Karpas-422 (cell line): ENCODE measurements around the gene RDH14. TPM values are rescaled to one million over a fixed set of nuclear protein-coding genes. Genes with fewer than 3 reads are reported as not detected.

ENCODE experiments used
- DNase-seq: peaks from one replicate; pipeline ENCODE4 v3.0.0-alpha.2; 2015
- H2AFZ ChIP-seq: fragments of 200-600 bp; sonication (generic); 2 replicates; pipeline ENCODE4 v1.6.1; 2014; ENCODE audit warnings: antibody characterized with exemption, low read length, mixed read lengths
- H3K27ac ChIP-seq: fragments of 200-600 bp; sonication (generic); 2 replicates; pipeline ENCODE4 v1.5.1; 2014; ENCODE audit warnings: mild to moderate bottlenecking, low read length, moderate library complexity
- H3K27me3 ChIP-seq: fragments of 200-600 bp; sonication (generic); 2 replicates; pipeline ENCODE4 v1.6.1; 2014; ENCODE audit warnings: low read length, mixed read lengths
- H3K36me3 ChIP-seq: fragments of 200-600 bp; sonication (generic); 2 replicates; pipeline ENCODE4 v1.6.1; 2014; ENCODE audit warnings: low read length, mixed read lengths; ENCODE audit not compliant: insufficient read depth
- H3K4me1 ChIP-seq: fragments of 200-600 bp; sonication (generic); 2 replicates; pipeline ENCODE4 v1.6.1; 2014; ENCODE audit warnings: mild to moderate bottlenecking, low read length, mixed read lengths
- H3K4me2 ChIP-seq: fragments of 200-600 bp; sonication (generic); 2 replicates; pipeline ENCODE4 v1.6.1; 2014; ENCODE audit warnings: low read length, low read depth, mild to moderate bottlenecking; ENCODE audit not compliant: poor library complexity, severe bottlenecking
- H3K4me3 ChIP-seq: fragments of 200-600 bp; sonication (generic); 2 replicates; pipeline ENCODE4 v1.5.1; 2014; ENCODE audit warnings: mild to moderate bottlenecking, antibody characterized with exemption, low read length, mixed read lengths
- H3K79me2 ChIP-seq: fragments of 200-600 bp; sonication (generic); 2 replicates; pipeline ENCODE4 v1.6.1; 2014; ENCODE audit warnings: mild to moderate bottlenecking, low read length, mixed read lengths
- H3K9ac ChIP-seq: fragments of 200-600 bp; sonication (generic); 2 replicates; pipeline ENCODE4 v1.6.0; 2014; ENCODE audit warnings: low read length
- H3K9me2 ChIP-seq: fragments of 200-600 bp; sonication (generic), shearing (Covaris generic); replicated peaks from 2 replicates; pipeline ENCODE4 v1.6.0; 2014; ENCODE audit warnings: mild to moderate bottlenecking, low read length, moderate library complexity; ENCODE audit not compliant: insufficient read depth
- H3K9me3 ChIP-seq: fragments of 300-700, 200-600 bp; sonication (generic); 2 replicates; pipeline ENCODE4 v1.6.1; 2014; ENCODE audit warnings: low read length, mixed read lengths
- H4K20me1 ChIP-seq: fragments of 200-600 bp; sonication (generic); 2 replicates; pipeline ENCODE4 v1.6.1; 2014; ENCODE audit warnings: mild to moderate bottlenecking, antibody characterized with exemption, low read length, low read depth; ENCODE audit not compliant: insufficient read depth
- total RNA-seq: library from RNA; depleted of rRNA; stranded (reverse); fragments of >200 nt; shearing (Covaris generic); gene quantifications from 2 replicates; pipeline ENCODE4 v1.2.3, GENCODE V29; 2014; ENCODE audit warnings: low replicate concordance

Gene RDH14
- total RNA-seq, 1 experiment from 2014 or later = 30.8 TPM

DNA sequence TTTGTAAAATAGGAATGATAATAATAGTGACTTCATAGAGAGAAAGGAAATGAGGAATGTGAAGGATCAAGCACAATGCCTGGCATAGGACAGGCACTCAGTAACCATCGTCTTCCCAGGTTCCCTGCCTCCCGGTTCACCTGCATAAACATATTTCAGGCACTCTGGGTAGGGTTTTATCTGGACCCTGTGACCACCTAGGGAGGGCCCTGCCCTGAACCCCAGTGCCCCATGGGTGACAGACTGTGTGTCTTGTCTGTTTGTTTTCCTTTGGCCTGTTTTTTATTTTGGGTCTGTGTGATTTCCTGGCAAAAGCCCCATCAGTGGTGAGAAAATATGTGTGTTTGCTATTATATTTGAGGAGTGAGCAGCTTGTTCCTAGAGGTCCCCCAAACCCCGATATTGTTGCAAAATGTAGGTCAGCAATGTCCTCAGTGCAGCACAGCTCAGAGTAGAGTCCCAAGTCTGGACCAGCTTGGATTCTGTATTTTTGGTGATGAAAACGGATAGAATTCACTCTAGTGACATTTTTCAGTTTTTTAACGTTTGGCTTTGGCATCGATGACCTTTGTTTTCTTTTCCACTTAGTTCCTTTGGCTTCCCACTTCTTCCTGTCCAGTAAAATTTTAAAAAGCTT, 38.5 kb upstream of the RDH14 start:
- Histone ChIP-seq H2AFZ (no peak overlapping the region), H3K27me3 (no peaks in the 10 kb centered on the region), H3K9ac (no peak overlapping the region), H4K20me1 (no peaks in the 10 kb centered on the region), H3K79me2 (no peaks in the 10 kb centered on the region), H3K4me3 (no peak overlapping the region), H3K4me1 (peaks cover 26% of the 10 kb centered on the region), H3K9me2 (no peaks in the 10 kb centered on the region), H3K27ac (no peak overlapping the region), H3K9me3 (no peaks in the 10 kb centered on the region), H3K36me3 (no peaks in the 10 kb centered on the region), H3K4me2 (no peak overlapping the region)
- DNase-seq = no peak

DNA sequence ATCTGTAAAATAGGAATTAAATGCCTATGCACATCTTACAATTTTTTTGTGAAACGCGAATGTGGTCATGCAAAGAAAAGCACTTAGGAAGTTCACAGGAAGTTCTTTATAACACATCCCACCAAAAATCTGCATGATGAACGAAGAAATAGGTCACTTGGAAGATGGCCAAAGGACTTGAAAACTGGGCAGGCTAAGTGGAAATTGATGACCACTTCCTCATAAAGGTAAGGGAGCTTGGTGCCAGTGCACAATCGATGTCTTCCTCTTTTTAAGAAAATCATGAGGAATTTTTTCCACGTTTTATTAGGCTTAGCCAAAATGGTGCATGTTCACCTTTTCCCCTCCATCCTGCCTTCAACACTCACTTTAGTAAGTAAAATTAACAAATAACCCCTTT, 37.2 kb upstream of the RDH14 start:
- Histone ChIP-seq H3K36me3 (no peaks in the 10 kb centered on the region), H3K4me2 (no peak overlapping the region), H3K27ac (no peak overlapping the region), H3K79me2 (no peaks in the 10 kb centered on the region), H4K20me1 (no peaks in the 10 kb centered on the region), H3K4me1 (peaks cover 26% of the 10 kb centered on the region), H3K4me3 (no peak overlapping the region), H3K9me3 (no peaks in the 10 kb centered on the region), H3K27me3 (no peaks in the 10 kb centered on the region), H2AFZ (no peak overlapping the region), H3K9me2 (no peaks in the 10 kb centered on the region), H3K9ac (no peak overlapping the region)
- no peak for DNase-seq

DNA sequence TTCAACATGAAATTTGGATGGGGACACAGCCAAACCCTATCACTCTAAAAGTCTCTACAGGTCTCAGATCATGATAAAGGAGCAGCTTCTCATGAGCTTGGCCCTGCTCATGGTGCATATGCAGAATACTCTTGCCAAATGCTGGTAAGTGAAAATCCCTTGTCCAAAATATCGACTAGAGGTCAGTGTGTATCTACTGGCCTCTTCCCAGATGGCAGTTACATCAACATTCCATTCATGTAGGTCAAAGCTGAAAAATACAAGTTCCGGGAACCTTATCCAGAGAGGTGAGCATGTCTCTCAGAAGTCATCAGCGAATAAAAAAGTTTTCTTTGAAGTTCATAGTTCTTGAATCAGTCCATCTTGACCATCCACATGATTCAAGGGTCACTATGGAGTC, 36.5 kb upstream of the RDH14 start:
- Histone ChIP-seq H3K36me3 (no peaks in the 10 kb centered on the region), H4K20me1 (no peaks in the 10 kb centered on the region), H3K4me3 (no peak overlapping the region), H3K4me2 (no peak overlapping the region), H2AFZ (no peak overlapping the region), H3K9ac (no peak overlapping the region), H3K27me3 (no peaks in the 10 kb centered on the region), H3K27ac (no peak overlapping the region), H3K4me1 (peaks cover 26% of the 10 kb centered on the region), H3K9me3 (no peaks in the 10 kb centered on the region), H3K79me2 (no peaks in the 10 kb centered on the region), H3K9me2 (no peaks in the 10 kb centered on the region)
- DNase-seq = no peak

DNA sequence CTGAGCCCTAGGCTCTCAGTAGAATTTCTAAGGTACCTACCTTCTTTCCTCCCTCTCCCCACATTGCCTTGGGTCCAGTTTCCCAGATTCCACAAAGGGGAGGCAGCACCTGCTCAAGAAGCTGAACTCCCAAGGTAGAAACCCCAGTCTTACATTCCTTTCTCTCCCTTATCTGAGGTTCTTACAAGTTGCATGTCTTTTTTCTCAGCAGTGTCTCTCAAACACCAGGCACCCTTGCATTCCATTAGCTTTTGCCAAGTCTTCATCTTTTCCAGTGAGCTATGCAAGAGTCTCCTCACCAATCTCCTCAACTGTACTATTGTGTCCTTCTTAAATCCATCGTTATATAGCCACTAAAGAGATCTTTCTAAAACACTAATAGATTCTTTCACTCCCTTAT, 33.0 kb upstream of the RDH14 start:
- Histone ChIP-seq H2AFZ (no peak overlapping the region), H3K27me3 (no peaks in the 10 kb centered on the region), H3K9me2 (no peaks in the 10 kb centered on the region), H4K20me1 (no peaks in the 10 kb centered on the region), H3K4me2 (no peak overlapping the region), H3K4me1 (peaks cover 7% of the 10 kb centered on the region), H3K9me3 (no peaks in the 10 kb centered on the region), H3K36me3 (no peaks in the 10 kb centered on the region), H3K4me3 (no peak overlapping the region), H3K9ac (no peak overlapping the region), H3K79me2 (no peaks in the 10 kb centered on the region), H3K27ac (no peak overlapping the region)
- DNase-seq = no peak

DNA sequence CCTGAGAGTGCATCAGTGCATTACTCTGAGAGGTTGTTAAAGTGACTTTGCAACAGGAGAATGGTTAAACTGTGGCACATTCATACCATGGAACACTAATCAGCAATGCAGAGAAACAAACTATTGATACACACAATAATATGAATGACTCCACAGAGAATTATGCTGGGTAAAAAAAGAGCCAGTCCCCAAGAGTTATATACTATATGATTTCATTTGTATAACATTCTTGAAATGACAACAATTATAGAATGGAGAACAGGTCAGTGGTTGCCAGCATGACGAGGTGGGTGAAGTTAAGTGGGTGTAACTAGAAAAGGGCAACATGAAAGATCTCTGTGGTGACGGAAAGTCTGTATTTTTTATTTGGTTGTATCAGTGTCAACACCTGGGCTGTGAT, 31.9 kb upstream of the RDH14 start:
- Histone ChIP-seq H4K20me1 (no peaks in the 10 kb centered on the region), H2AFZ (no peak overlapping the region), H3K4me2 (no peak overlapping the region), H3K9me2 (no peaks in the 10 kb centered on the region), H3K27ac (no peak overlapping the region), H3K9me3 (no peaks in the 10 kb centered on the region), H3K36me3 (no peaks in the 10 kb centered on the region), H3K79me2 (no peaks in the 10 kb centered on the region), H3K9ac (no peak overlapping the region), H3K4me3 (no peak overlapping the region), H3K27me3 (no peaks in the 10 kb centered on the region), H3K4me1 (no peaks in the 10 kb centered on the region)
- DNase-seq = no peak

- no peaks in the 10 kb centered on the region for H3K4me1 ChIP-seq
- DNase-seq = no peak
- H3K27me3 ChIP-seq = no peaks in the 10 kb centered on the region
- no peaks in the 10 kb centered on the region for H3K9me3 ChIP-seq
- H2AFZ ChIP-seq = no peak within 1 kb of the TSS
- no peak within 1 kb of the TSS for H3K4me2 ChIP-seq
- H3K27ac ChIP-seq = no peak within 1 kb of the TSS
- no peaks in the 10 kb centered on the region for H4K20me1 ChIP-seq
- no peaks in the 10 kb centered on the region for H3K36me3 ChIP-seq
- H3K9ac ChIP-seq = no peak within 1 kb of the TSS
- H3K79me2 ChIP-seq = no peaks in the 10 kb centered on the region
- no peak within 1 kb of the TSS for H3K4me3 ChIP-seq
- no peaks in the 10 kb centered on the region for H3K9me2 ChIP-seq
Observed at GRCh38 chr2:18589354-18589753, 28.9 kb upstream of the RDH14 start, which contains the start of gene NT5C1B. TSS of gene NT5C1B (minus strand) at chr2:18589569. CDS start at chr2:18589468, 101 bp downstream.

- no peak overlapping the region for H2AFZ ChIP-seq
- H3K79me2 ChIP-seq = no peaks in the 10 kb centered on the region
- H3K27me3 ChIP-seq = no peaks in the 10 kb centered on the region
- no peak overlapping the region for H3K4me3 ChIP-seq
- no peaks in the 10 kb centered on the region for H4K20me1 ChIP-seq
- H3K27ac ChIP-seq = no peak overlapping the region
- no peak overlapping the region for H3K4me2 ChIP-seq
- no peaks in the 10 kb centered on the region for H3K36me3 ChIP-seq
- no peaks in the 10 kb centered on the region for H3K4me1 ChIP-seq
- DNase-seq = no peak
- no peaks in the 10 kb centered on the region for H3K9me3 ChIP-seq
- H3K9me2 ChIP-seq = no peaks in the 10 kb centered on the region
- H3K9ac ChIP-seq = no peak overlapping the region
Observed at GRCh38 chr2:18588802-18589201, 28.3 kb upstream of the RDH14 start.

GRCh38 chr2:18588049-18588448, 27.6 kb upstream of the RDH14 start:
- Histone ChIP-seq H3K9ac (no peak overlapping the region), H3K79me2 (no peaks in the 10 kb centered on the region), H3K4me2 (no peak overlapping the region), H3K9me3 (no peaks in the 10 kb centered on the region), H4K20me1 (no peaks in the 10 kb centered on the region), H3K36me3 (no peaks in the 10 kb centered on the region), H3K9me2 (no peaks in the 10 kb centered on the region), H3K27ac (no peak overlapping the region), H3K4me1 (no peaks in the 10 kb centered on the region), H2AFZ (no peak overlapping the region), H3K27me3 (no peaks in the 10 kb centered on the region), H3K4me3 (no peak overlapping the region)
- no peak for DNase-seq
